GM23338 (cell line): ENCODE data around the gene DOCK6. TPM values are rescaled to one million over a fixed set of nuclear protein-coding genes. Genes with fewer than 3 reads are reported as not detected.

Experiments
- ATAC-seq: fragments of 200-7000 bp; cut with Tn5 transposase; 3 replicates; pipeline ENCODE4 v1.9.1; 2020
- DNase-seq: peaks from one replicate; pipeline ENCODE4 v3.0.0-alpha.2; 2015; ENCODE audit warnings: low spot score
- H2AFZ ChIP-seq: fragments of 200-600 bp; sonication (generic); 2 replicates; pipeline ENCODE4 v1.8.0; 2016; ENCODE audit warnings: antibody characterized with exemption, mild to moderate bottlenecking, moderate library complexity
- H3F3A ChIP-seq: fragments of 200-600 bp; sonication (generic); replicated peaks from 2 replicates; pipeline ENCODE4 v1.8.0; 2017; ENCODE audit warnings: antibody characterized with exemption, mixed run types, low read depth
- H3K27ac ChIP-seq: fragments of 200-600 bp; sonication (generic); 2 replicates; pipeline ENCODE4 v1.6.1; 2016; ENCODE audit warnings: low read depth
- H3K27me3 ChIP-seq: fragments of 200-600 bp; sonication (generic); 2 replicates; pipeline ENCODE4 v1.8.0; 2016; ENCODE audit warnings: mild to moderate bottlenecking, mixed run types, moderate library complexity; ENCODE audit not compliant: insufficient read depth
- H3K36me3 ChIP-seq: fragments of 200-600 bp; sonication (generic); 2 replicates; pipeline ENCODE4 v1.8.0; 2016; ENCODE audit warnings: mild to moderate bottlenecking; ENCODE audit not compliant: insufficient read depth
- H3K4me1 ChIP-seq: fragments of 200-600 bp; sonication (generic); 2 replicates; pipeline ENCODE4 v1.8.0; 2016; ENCODE audit warnings: mild to moderate bottlenecking, moderate library complexity; ENCODE audit not compliant: insufficient read depth
- H3K4me2 ChIP-seq: fragments of 200-600 bp; sonication (generic); 2 replicates; pipeline ENCODE4 v1.7.1; 2017; ENCODE audit warnings: mixed run types
- H3K4me3 ChIP-seq: fragments of 200-600 bp; sonication (generic); 2 replicates; pipeline ENCODE4 v1.6.1; 2016; ENCODE audit warnings: mixed run types
- H3K79me2 ChIP-seq: fragments of 200-600 bp; sonication (generic); replicated peaks from 2 replicates; pipeline ENCODE4 v1.8.0; 2017; ENCODE audit warnings: mild to moderate bottlenecking; ENCODE audit not compliant: insufficient read depth
- H3K9me2 ChIP-seq: fragments of 200-600 bp; sonication (generic); 2 replicates; pipeline ENCODE4 v1.8.0; 2017; ENCODE audit not compliant: insufficient read depth
- H4K20me1 ChIP-seq: fragments of 200-600 bp; sonication (generic); replicated peaks from 2 replicates; pipeline ENCODE4 v1.8.0; 2017; ENCODE audit warnings: mild to moderate bottlenecking; ENCODE audit not compliant: insufficient read depth
- H3K27ac Mint-ChIP-seq: 2 replicates; pipeline ENCODE4 v1.8.0; 2020; ENCODE audit warnings: inconsistent platforms, mild to moderate bottlenecking, moderate library complexity, mixed read lengths
- H3K27me3 Mint-ChIP-seq: 3 replicates; pipeline ENCODE4 v1.8.0; 2022; ENCODE audit warnings: low read depth, mild to moderate bottlenecking, moderate library complexity, mixed read lengths, inconsistent platforms; ENCODE audit not compliant: insufficient read depth, poor library complexity
- H3K36me3 Mint-ChIP-seq: 3 replicates; pipeline ENCODE4 v1.8.0; 2021; ENCODE audit warnings: low read depth, mild to moderate bottlenecking, inconsistent platforms, moderate library complexity, mixed read lengths
- H3K4me1 Mint-ChIP-seq: 3 replicates; pipeline ENCODE4 v1.8.0; 2020; ENCODE audit warnings: mild to moderate bottlenecking, inconsistent platforms, mixed read lengths
- H3K4me3 Mint-ChIP-seq: 3 replicates; pipeline ENCODE4 v1.8.0; 2021; ENCODE audit warnings: moderate library complexity, mild to moderate bottlenecking, inconsistent platforms, mixed read lengths
- H3K9me3 Mint-ChIP-seq: 3 replicates; pipeline ENCODE4 v1.8.0; 2020; ENCODE audit warnings: moderate library complexity, mild to moderate bottlenecking, inconsistent platforms, mixed read lengths
- CREB1 ChIP-seq: fragments of 250-450 bp; sonication (Bioruptor Pico); IDR thresholded peaks from 2 replicates; pipeline ENCODE4 v1.5.0; 2020; ENCODE audit warnings: low read depth, mild to moderate bottlenecking, moderate library complexity
- CTCF ChIP-seq, 2 experiments: fragments of 200-600 bp in 1 of 2; sonication (generic) in 1 of 2; conservative IDR thresholded peaks; 2 replicates each; pipeline versions ENCODE4 v1.5.1 to v1.6.1; 2016 to 2017; ENCODE audit warnings: antibody characterized with exemption in 2 of 2, low read depth in 2 of 2, mild to moderate bottlenecking in 2 of 2, moderate library complexity in 1 of 2
- EZH2 ChIP-seq: fragments of 200-600 bp; sonication (generic); IDR thresholded peaks from one replicate; pipeline ENCODE4 v1.8.0; 2017; ENCODE audit warnings: antibody characterized with exemption, mild to moderate bottlenecking, low read depth; ENCODE audit not compliant: unreplicated experiment
- NANOG ChIP-seq: IDR thresholded peaks from 2 replicates; pipeline ENCODE4 v1.6.1; 2016; ENCODE audit warnings: antibody characterized with exemption, borderline replicate concordance
- POLR2AphosphoS5 ChIP-seq: IDR thresholded peaks from 2 replicates; pipeline ENCODE4 v1.6.1; 2016; ENCODE audit warnings: antibody characterized with exemption, low read depth
- REST ChIP-seq: IDR thresholded peaks from one replicate; pipeline ENCODE4 v1.6.1; 2018; ENCODE audit warnings: antibody characterized with exemption; ENCODE audit not compliant: unreplicated experiment
- ZNF331 ChIP-seq: fragments of 250-450 bp; sonication (Bioruptor Pico); IDR thresholded peaks from 2 replicates; pipeline ENCODE4 v1.5.0; 2020; ENCODE audit warnings: low read depth, mild to moderate bottlenecking, moderate library complexity
- polyA plus RNA-seq: library from polyadenylated mRNA; unstranded; fragments of >200 nt; fragmentation: Nextera tagmentation; extraction: Ambion mirVana; gene quantifications from 2 replicates; pipeline ENCODE4 v1.2.1, GENCODE V29; 2016
- total RNA-seq: library from RNA; depleted of rRNA; stranded (reverse); fragments of >200 nt; shearing (Covaris generic); gene quantifications from 2 replicates; pipeline ENCODE4 v1.2.3, GENCODE V29; 2014
- TF ChIP-seq, protein P1 (sequence below): IDR thresholded peaks from 2 replicates; pipeline ENCODE4 v1.6.1; 2016; ENCODE audit warnings: antibody characterized with exemption

Gene DOCK6
- total and polyA plus RNA-seq, 2 experiments from 2014 or later = 34.6 to 49.0 TPM

- peak within 1 kb of the TSS; percentile 76; the same call in 1 of the 2 replicates for H2AFZ ChIP-seq
- peaks cover 9% of the 10 kb centered on the region for H3K27me3 Mint-ChIP-seq
- TF ChIP-seq, protein P1, sequence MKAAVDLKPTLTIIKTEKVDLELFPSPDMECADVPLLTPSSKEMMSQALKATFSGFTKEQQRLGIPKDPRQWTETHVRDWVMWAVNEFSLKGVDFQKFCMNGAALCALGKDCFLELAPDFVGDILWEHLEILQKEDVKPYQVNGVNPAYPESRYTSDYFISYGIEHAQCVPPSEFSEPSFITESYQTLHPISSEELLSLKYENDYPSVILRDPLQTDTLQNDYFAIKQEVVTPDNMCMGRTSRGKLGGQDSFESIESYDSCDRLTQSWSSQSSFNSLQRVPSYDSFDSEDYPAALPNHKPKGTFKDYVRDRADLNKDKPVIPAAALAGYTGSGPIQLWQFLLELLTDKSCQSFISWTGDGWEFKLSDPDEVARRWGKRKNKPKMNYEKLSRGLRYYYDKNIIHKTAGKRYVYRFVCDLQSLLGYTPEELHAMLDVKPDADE = no peak
- peak in 1 of 2 experiments; percentile 30; a peak in 2 of 4 replicates for TF ChIP-seq CTCF (conservative IDR thresholded peaks at IDR 0.05; ENCODE audit: low read depth in 2 of 2)
- peak; percentile 65 for TF ChIP-seq POLR2AphosphoS5
These were observed 64.8 kb downstream of the DOCK6 start, which contains the start of gene KANK2 for GRCh38 chr19:11197291-11198174. Gene KANK2 (minus strand): TSS chr19:11197545. CDS start chr19:11194511, 3,034 bp downstream.

GRCh38 chr19:11196406-11197287 is 65.7 kb downstream of the DOCK6 start:
- Histone ChIP-seq H3K27ac (no peak overlapping the region), H3K4me1 (peaks cover 8% of the 10 kb centered on the region; the same call in 1 of the 2 replicates), H4K20me1 (no peaks in the 10 kb centered on the region), H2AFZ (peak overlapping the region; percentile 76; the same call in 1 of the 2 replicates), H3F3A (peaks cover 34% of the 10 kb centered on the region), H3K27me3 (no peaks in the 10 kb centered on the region), H3K4me2 (peak overlapping the region; percentile 86), H3K4me3 (peak overlapping the region; percentile 83), H3K79me2 (no peaks in the 10 kb centered on the region), H3K9me2 (no peaks in the 10 kb centered on the region), H3K36me3 (no peaks in the 10 kb centered on the region; the same call in 1 of the 2 replicates)
- no peak overlapping the region for H3K27ac Mint-ChIP-seq
- H3K9me3 Mint-ChIP-seq = no peaks in the 10 kb centered on the region
- H3K27me3 Mint-ChIP-seq = peaks cover 9% of the 10 kb centered on the region
- ATAC-seq (peak; percentile 60), DNase-seq (peak; percentile 61)
- H3K4me1 Mint-ChIP-seq = peaks cover 4% of the 10 kb centered on the region
- peak overlapping the region; percentile 92 for H3K4me3 Mint-ChIP-seq
- H3K36me3 Mint-ChIP-seq = peaks cover 22% of the 10 kb centered on the region
- TF ChIP-seq REST (no peak), ZNF331 (CRISPR knock-in tag) (no peak), EZH2 (no peak), POLR2AphosphoS5 (no peak), CREB1 (CRISPR knock-in tag) (no peak), CTCF (conservative IDR thresholded peaks at IDR 0.05; ENCODE audit: low read depth in 2 of 2) (no peak), NANOG (no peak)

More at GRCh38 chr19:11197291-11198174, 64.8 kb downstream of the DOCK6 start, which contains the start of gene KANK2:
- Mint-ChIP-seq H3K36me3 (peaks cover 13% of the 10 kb centered on the region; the same call in 2 of the 3 replicates), H3K4me1 (peaks cover 4% of the 10 kb centered on the region), H3K4me3 (peak within 1 kb of the TSS; percentile 92), H3K9me3 (no peaks in the 10 kb centered on the region), H3K27ac (no peak within 1 kb of the TSS)
- H4K20me1 ChIP-seq = no peaks in the 10 kb centered on the region
- peaks cover 8% of the 10 kb centered on the region; the same call in 1 of the 2 replicates for H3K4me1 ChIP-seq
- no peaks in the 10 kb centered on the region for H3K36me3 ChIP-seq
- no peaks in the 10 kb centered on the region for H3K27me3 ChIP-seq
- H3K4me2 ChIP-seq = peak within 1 kb of the TSS; percentile 86
- H3K27ac ChIP-seq = peak within 1 kb of the TSS; percentile 68
- peak within 1 kb of the TSS; percentile 83 for H3K4me3 ChIP-seq
- H3K9me2 ChIP-seq = no peaks in the 10 kb centered on the region
- peaks cover 29% of the 10 kb centered on the region for H3F3A ChIP-seq
- H3K79me2 ChIP-seq = no peaks in the 10 kb centered on the region
- DNase-seq = peak; percentile 91
- peak; percentile 78 for ATAC-seq
